SK-N-SH (cell line): ENCODE results near the gene GJD4.

ENCODE experiments used
- CTCF ChIP-seq: fragments of 200-600 bp; sonication (generic); IDR thresholded peaks from 2 replicates; pipeline ENCODE4 v1.6.1; 2017; ENCODE audit warnings: antibody characterized with exemption, mild to moderate bottlenecking, moderate library complexity
- GATA2 ChIP-seq: sonication (generic); formaldehyde crosslinking; IDR thresholded peaks from 2 replicates; pipeline ENCODE4 v1.5.0; 2020; ENCODE audit warnings: mild to moderate bottlenecking, missing genetic modification reagents
- JUND ChIP-seq: IDR thresholded peaks from 2 replicates; pipeline ENCODE4 v1.4.0; 2012
- RAD21 ChIP-seq: IDR thresholded peaks from 2 replicates; pipeline ENCODE4 v1.6.1; 2012; ENCODE audit warnings: mild to moderate bottlenecking, low read length
- REST ChIP-seq: IDR thresholded peaks from 2 replicates; pipeline ENCODE4 v1.6.1; 2012; ENCODE audit warnings: mild to moderate bottlenecking, low read depth, low read length, moderate library complexity
- SIN3A ChIP-seq: IDR thresholded peaks from 2 replicates; pipeline ENCODE4 v1.6.1; 2012; ENCODE audit warnings: low read depth, mild to moderate bottlenecking, low read length, moderate library complexity, borderline replicate concordance
- TCF12 ChIP-seq: IDR thresholded peaks from 2 replicates; pipeline ENCODE4 v1.4.0; 2012

- no peak for TF ChIP-seq SIN3A
- no peak for TF ChIP-seq CTCF
- TF ChIP-seq GATA2 (CRISPR knock-in tag), result no peak
- TF ChIP-seq JUND, result no peak
- TF ChIP-seq TCF12, result no peak
- no peak for TF ChIP-seq REST
- no peak for TF ChIP-seq RAD21
Measured at GRCh38 chr10:35561715-35562114, 43.4 kb upstream of the GJD4 start.
